ENCODE data around the gene EML4. TPM values are rescaled to one million over a fixed set of nuclear protein-coding genes. Genes with fewer than 3 reads are reported as not detected.
"Not testable (repeated sequence)": the region's sequence is repeated elsewhere in the genome, so short reads cannot be mapped to it uniquely, and the experiment has no call there.

The EML4 gene
- total RNA-seq, 4 donors from 2014 or later: 33.3 to 79.6 (median 41.5) TPM

- DNase-seq (ENCODE audit: low spot score) (no peak), ATAC-seq (ENCODE audit: low FRiP score) (no peak)
- TF ChIP-seq, protein P1, sequence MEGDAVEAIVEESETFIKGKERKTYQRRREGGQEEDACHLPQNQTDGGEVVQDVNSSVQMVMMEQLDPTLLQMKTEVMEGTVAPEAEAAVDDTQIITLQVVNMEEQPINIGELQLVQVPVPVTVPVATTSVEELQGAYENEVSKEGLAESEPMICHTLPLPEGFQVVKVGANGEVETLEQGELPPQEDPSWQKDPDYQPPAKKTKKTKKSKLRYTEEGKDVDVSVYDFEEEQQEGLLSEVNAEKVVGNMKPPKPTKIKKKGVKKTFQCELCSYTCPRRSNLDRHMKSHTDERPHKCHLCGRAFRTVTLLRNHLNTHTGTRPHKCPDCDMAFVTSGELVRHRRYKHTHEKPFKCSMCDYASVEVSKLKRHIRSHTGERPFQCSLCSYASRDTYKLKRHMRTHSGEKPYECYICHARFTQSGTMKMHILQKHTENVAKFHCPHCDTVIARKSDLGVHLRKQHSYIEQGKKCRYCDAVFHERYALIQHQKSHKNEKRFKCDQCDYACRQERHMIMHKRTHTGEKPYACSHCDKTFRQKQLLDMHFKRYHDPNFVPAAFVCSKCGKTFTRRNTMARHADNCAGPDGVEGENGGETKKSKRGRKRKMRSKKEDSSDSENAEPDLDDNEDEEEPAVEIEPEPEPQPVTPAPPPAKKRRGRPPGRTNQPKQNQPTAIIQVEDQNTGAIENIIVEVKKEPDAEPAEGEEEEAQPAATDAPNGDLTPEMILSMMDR (IDR thresholded peaks at IDR 0.05): no peak
Measured at GRCh38 chr2:42328923-42329322, 159.8 kb downstream of the EML4 start.

GRCh38 chr2:42329736-42330135, 160.6 kb downstream of the EML4 start:
- ATAC-seq (ENCODE audit: low FRiP score) (no peak), DNase-seq (ENCODE audit: low spot score) (no peak)
- TF ChIP-seq, protein P1 (IDR thresholded peaks at IDR 0.05): no peak

DNA sequence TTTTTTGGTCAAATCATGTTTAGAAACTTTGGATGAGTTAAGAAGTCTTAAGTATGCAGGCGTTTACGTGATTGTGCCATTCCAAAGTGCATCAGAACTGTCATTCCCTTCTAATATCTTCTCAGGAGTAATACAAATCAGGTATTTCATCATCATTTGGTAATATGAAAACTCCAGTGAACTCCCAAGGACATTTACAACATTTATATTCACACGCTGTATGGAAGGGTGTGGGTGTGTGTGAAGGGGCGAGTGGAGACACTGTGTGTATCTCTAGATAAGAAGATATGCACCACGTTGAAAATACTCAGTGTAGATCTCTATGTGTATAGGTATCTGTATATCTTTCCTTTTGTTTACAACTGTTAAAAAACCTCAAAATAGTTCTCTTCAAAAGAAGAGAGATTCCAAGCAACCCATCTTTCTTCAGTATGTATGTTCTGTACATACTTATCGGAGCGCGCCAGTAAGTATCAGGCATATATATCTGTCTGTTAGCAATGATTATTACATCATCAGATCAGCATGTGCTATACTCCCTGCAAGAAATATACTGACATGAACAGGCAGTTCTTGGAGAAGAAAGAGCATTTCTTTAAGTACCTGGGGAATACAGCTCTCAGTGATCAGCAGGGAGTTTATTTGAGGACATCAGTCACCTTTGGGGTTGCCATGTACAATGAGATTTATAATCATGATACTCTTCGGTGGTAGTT, 162.6 kb downstream of the EML4 start:
- ATAC-seq (ENCODE audit: low FRiP score): peak; percentile 26
- no peak for DNase-seq (ENCODE audit: low spot score)
- TF ChIP-seq, protein P1 (IDR thresholded peaks at IDR 0.05): no peak

GRCh38 chr2:42332575-42332974, 163.4 kb downstream of the EML4 start:
- DNase-seq (ENCODE audit: low spot score) (no peak), ATAC-seq (ENCODE audit: low FRiP score) (no peak)
- TF ChIP-seq, protein P1 (IDR thresholded peaks at IDR 0.05): no peak

GRCh38 chr2:42333579-42333978, 164.4 kb downstream of the EML4 start:
- no peak for DNase-seq (ENCODE audit: low spot score)
- TF ChIP-seq, protein P1 (IDR thresholded peaks at IDR 0.05): no peak
- ATAC-seq (ENCODE audit: low FRiP score): no peak

- no peak for ATAC-seq (ENCODE audit: low FRiP score)
- no peak for DNase-seq (ENCODE audit: low spot score)
- TF ChIP-seq, protein P1 (IDR thresholded peaks at IDR 0.05): no peak
Measured at GRCh38 chr2:42334220-42334619, 165.1 kb downstream of the EML4 start.

DNA sequence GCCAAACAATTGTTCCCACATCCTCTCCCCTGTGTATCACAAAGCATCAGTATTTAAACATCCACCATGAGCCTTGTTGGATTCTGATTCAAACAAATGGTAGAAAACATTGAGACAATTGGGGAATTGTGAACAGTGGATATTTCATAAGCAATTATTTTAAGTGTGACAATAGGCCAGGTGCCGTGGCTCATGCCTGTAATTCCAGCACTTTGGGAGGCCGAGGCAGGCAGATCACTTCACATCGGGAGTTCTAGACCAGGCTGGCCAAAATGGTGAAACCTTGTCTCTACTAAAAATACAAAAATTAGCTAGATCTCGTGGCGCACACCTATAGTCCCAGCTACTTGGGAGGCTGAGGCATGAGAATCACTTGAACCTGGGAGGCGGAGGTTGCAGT, 165.7 kb downstream of the EML4 start:
- not testable (repeated sequence) for ATAC-seq (ENCODE audit: low FRiP score); DNase-seq (ENCODE audit: low spot score)

Measured in omental fat pad (tissue), 4 donors.